ENCODE measurements around the gene HMGB2.
A peak's percentile ranks its signal among the peaks of the same experiment; 100 is the strongest.

HMGB2 gene

GRCh38 chr4:173332963-173333657 lies 1.0 kb downstream of the HMGB2 start:
- Histone ChIP-seq H3K27me3 (ENCODE audit: control insufficient read depth in 1 of 2, insufficient read depth in 2 of 2, low read length in 2 of 2) (no peaks in the 10 kb centered on the region), H3K9ac (ENCODE audit: low read length) (peak overlapping the region; percentile 92), H3K27ac (ENCODE audit: low read depth, low read length) (peak overlapping the region; percentile 91), H3K4me3 (ENCODE audit: low read depth in 1 of 2, low read length in 2 of 2) (peak overlapping the region; percentile 66 to 88), H3K9me3 (ENCODE audit: low read length) (no peaks in the 10 kb centered on the region), H3K4me1 (ENCODE audit: insufficient read depth, low read length) (peaks cover 24% of the 10 kb centered on the region), H3K36me3 (ENCODE audit: insufficient read depth, low read length) (peaks cover 37% of the 10 kb centered on the region)

DNA sequence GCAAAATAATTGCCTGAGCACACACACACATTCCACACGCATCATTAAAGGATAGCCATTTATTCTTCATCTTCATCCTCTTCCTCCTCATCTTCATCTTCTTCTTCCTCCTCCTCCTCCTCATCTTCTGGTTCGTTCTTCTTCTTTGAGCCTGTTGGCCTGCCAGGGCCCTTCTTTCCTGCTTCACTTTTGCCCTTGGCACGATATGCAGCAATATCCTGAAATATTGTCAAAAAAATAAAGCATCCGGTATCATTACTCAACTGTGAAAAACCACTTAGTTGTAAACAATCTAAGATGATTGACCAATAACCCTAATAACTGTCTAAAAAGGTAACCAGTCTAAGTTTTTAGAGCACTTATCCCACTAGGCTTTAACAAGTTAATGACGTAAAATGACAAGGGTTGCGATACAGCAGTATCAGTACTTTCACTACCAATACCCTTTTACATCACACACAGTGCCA lies 2.1 kb downstream of the HMGB2 start:
- Histone ChIP-seq H3K9me3 (ENCODE audit: low read length) (no peaks in the 10 kb centered on the region), H3K4me1 (ENCODE audit: insufficient read depth, low read length) (peaks cover 24% of the 10 kb centered on the region), H3K4me3 (ENCODE audit: low read depth in 1 of 2, low read length in 2 of 2) (peak overlapping the region in 1 of 2 donors; percentile 88), H3K9ac (ENCODE audit: low read length) (peak overlapping the region; percentile 92), H3K27ac (ENCODE audit: low read depth, low read length) (no peak overlapping the region), H3K27me3 (ENCODE audit: control insufficient read depth in 1 of 2, insufficient read depth in 2 of 2, low read length in 2 of 2) (no peaks in the 10 kb centered on the region), H3K36me3 (ENCODE audit: insufficient read depth, low read length) (peaks cover 37% of the 10 kb centered on the region)

- Histone ChIP-seq H3K27me3 (ENCODE audit: control insufficient read depth in 1 of 2, insufficient read depth in 2 of 2, low read length in 2 of 2) (no peaks in the 10 kb centered on the region), H3K4me3 (ENCODE audit: low read depth in 1 of 2, low read length in 2 of 2) (no peak overlapping the region), H3K9me3 (ENCODE audit: low read length) (no peaks in the 10 kb centered on the region), H3K36me3 (ENCODE audit: insufficient read depth, low read length) (peaks cover 37% of the 10 kb centered on the region), H3K9ac (ENCODE audit: low read length) (no peak overlapping the region), H3K4me1 (ENCODE audit: insufficient read depth, low read length) (peaks cover 24% of the 10 kb centered on the region), H3K27ac (ENCODE audit: low read depth, low read length) (no peak overlapping the region)
Measured at GRCh38 chr4:173330590-173330989, 3.6 kb downstream of the HMGB2 start.

- Histone ChIP-seq H3K9me3 (ENCODE audit: low read length) (no peaks in the 10 kb centered on the region), H3K4me1 (ENCODE audit: insufficient read depth, low read length) (peaks cover 21% of the 10 kb centered on the region), H3K27ac (ENCODE audit: low read depth, low read length) (no peak overlapping the region), H3K36me3 (ENCODE audit: insufficient read depth, low read length) (peaks cover 37% of the 10 kb centered on the region), H3K4me3 (ENCODE audit: low read depth in 1 of 2, low read length in 2 of 2) (no peak overlapping the region), H3K27me3 (ENCODE audit: control insufficient read depth in 1 of 2, insufficient read depth in 2 of 2, low read length in 2 of 2) (no peaks in the 10 kb centered on the region), H3K9ac (ENCODE audit: low read length) (no peak overlapping the region)
Measured at GRCh38 chr4:173328236-173328901, 5.8 kb downstream of the HMGB2 start.

- no peaks in the 10 kb centered on the region for H3K27me3 ChIP-seq (ENCODE audit: control insufficient read depth in 1 of 2, insufficient read depth in 2 of 2, low read length in 2 of 2)
Measured at GRCh38 chr4:173325007-173325736, 9.0 kb downstream of the HMGB2 start.

DNA sequence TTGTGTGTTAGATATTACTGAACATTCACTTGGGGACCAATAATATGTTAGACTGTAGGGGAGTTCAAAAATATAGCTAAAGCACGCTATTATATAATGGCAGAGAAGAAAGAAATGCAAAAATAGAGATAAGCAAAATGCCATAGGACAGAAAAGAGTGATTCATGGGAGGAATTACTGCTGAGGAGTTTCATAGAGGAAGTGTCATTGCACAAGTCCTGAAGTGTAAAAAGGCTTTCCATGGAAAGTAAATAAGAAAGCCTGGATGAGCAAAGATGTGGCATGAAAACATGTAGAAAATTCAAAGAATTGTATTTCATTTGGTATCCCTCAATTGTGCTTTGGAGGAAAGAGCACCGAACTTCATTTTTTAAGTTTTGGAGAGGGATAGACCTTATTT lies 14.5 kb downstream of the HMGB2 start:
- no peak overlapping the region for H3K27ac ChIP-seq (ENCODE audit: low read depth, low read length)
- no peaks in the 10 kb centered on the region for H3K27me3 ChIP-seq (ENCODE audit: control insufficient read depth in 1 of 2, insufficient read depth in 2 of 2, low read length in 2 of 2)
- peaks cover 17% of the 10 kb centered on the region for H3K36me3 ChIP-seq (ENCODE audit: insufficient read depth, low read length)
- H3K4me1 ChIP-seq (ENCODE audit: insufficient read depth, low read length) = no peaks in the 10 kb centered on the region
- no peak overlapping the region for H3K9ac ChIP-seq (ENCODE audit: low read length)
- no peaks in the 10 kb centered on the region for H3K9me3 ChIP-seq (ENCODE audit: low read length)
- H3K4me3 ChIP-seq (ENCODE audit: low read depth in 1 of 2, low read length in 2 of 2) = no peak overlapping the region

More at GRCh38 chr4:173325007-173325736, 9.0 kb downstream of the HMGB2 start:
- Histone ChIP-seq H3K9me3 (ENCODE audit: low read length) (no peaks in the 10 kb centered on the region), H3K4me1 (ENCODE audit: insufficient read depth, low read length) (peaks cover under 1% of the 10 kb centered on the region), H3K36me3 (ENCODE audit: insufficient read depth, low read length) (peaks cover 24% of the 10 kb centered on the region), H3K4me3 (ENCODE audit: low read depth in 1 of 2, low read length in 2 of 2) (no peak overlapping the region), H3K27ac (ENCODE audit: low read depth, low read length) (no peak overlapping the region), H3K9ac (ENCODE audit: low read length) (no peak overlapping the region)

DNA sequence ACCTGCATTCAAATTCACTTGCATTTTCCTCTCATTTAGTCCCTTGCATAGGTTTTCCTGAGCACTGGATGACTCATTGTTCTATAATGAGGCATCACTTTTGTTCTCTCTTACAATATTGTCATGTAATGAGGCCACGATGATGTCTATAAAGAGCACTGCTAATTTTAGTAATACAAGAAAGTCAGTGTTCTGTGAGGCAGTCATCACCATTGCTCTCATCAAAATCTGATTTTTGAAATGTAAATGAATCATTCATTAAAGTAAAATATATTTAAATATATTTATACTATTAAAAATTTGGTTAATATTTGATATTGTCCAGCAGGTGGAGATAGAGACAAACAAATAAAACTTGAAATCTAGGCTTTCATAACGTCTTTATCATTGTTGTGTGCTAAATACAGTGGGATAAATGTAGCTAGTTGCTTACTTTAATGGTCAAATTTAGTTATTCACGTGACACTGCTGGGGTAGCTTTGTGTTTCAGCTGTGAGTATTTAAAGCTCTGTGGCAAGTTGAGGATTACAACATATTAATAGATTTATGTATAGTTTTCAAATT lies 15.4 kb downstream of the HMGB2 start:
- Histone ChIP-seq H3K9me3 (ENCODE audit: low read length) (no peaks in the 10 kb centered on the region), H3K4me1 (ENCODE audit: insufficient read depth, low read length) (no peaks in the 10 kb centered on the region), H3K9ac (ENCODE audit: low read length) (no peak overlapping the region), H3K4me3 (ENCODE audit: low read depth in 1 of 2, low read length in 2 of 2) (no peak overlapping the region), H3K27me3 (ENCODE audit: control insufficient read depth in 1 of 2, insufficient read depth in 2 of 2, low read length in 2 of 2) (no peaks in the 10 kb centered on the region), H3K27ac (ENCODE audit: low read depth, low read length) (no peak overlapping the region), H3K36me3 (ENCODE audit: insufficient read depth, low read length) (peaks cover 24% of the 10 kb centered on the region)

DNA sequence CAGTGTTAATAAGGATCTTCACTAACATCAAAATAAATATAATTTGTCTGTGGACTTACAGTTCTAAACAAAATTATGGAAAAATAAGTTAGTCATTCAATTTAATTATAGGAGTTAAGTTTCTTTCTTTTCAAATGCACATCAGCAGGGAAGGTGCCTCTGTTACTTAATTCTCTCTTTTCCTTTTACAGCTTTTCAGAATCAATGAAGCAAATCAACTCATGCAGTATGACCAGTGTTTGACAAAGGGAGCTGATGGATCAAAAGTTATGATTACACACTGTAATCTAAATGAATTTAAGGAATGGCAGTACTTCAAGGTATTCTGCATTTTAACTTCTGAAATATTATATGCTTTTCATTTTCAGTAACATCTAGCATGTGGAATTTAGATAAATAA lies 15.9 kb downstream of the HMGB2 start:
- H3K36me3 ChIP-seq (ENCODE audit: insufficient read depth, low read length) = peaks cover 24% of the 10 kb centered on the region
- no peak overlapping the region for H3K27ac ChIP-seq (ENCODE audit: low read depth, low read length)

DNA sequence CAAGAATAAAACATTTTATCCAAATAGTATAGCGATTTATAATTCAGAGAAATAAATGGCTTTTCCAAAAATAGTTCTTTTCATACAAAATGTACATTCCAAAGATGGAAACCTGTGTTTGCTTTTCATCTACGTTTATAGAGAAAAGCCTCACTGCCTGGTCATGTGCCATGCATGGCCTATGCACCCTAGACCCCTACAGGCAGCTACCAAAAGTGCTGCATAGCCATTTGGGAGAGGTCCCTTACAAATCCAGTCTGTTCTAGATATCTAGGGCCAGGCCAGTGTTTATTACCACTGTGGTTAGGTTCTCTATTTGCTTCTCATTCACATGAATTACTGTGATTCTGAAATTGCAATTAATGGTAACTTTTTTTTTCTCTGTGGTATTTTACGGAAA lies 17.2 kb downstream of the HMGB2 start:
- Histone ChIP-seq H3K9ac (ENCODE audit: low read length) (no peak overlapping the region), H3K36me3 (ENCODE audit: insufficient read depth, low read length) (peaks cover 24% of the 10 kb centered on the region), H3K4me3 (ENCODE audit: low read depth in 1 of 2, low read length in 2 of 2) (no peak overlapping the region), H3K4me1 (ENCODE audit: insufficient read depth, low read length) (no peaks in the 10 kb centered on the region), H3K27ac (ENCODE audit: low read depth, low read length) (no peak overlapping the region), H3K9me3 (ENCODE audit: low read length) (no peaks in the 10 kb centered on the region), H3K27me3 (ENCODE audit: control insufficient read depth in 1 of 2, insufficient read depth in 2 of 2, low read length in 2 of 2) (no peaks in the 10 kb centered on the region)

More for the DNA sequence above, 15.9 kb downstream of the HMGB2 start:
- no peaks in the 10 kb centered on the region for H3K27me3 ChIP-seq (ENCODE audit: control insufficient read depth in 1 of 2, insufficient read depth in 2 of 2, low read length in 2 of 2)
- H3K4me1 ChIP-seq (ENCODE audit: insufficient read depth, low read length) = no peaks in the 10 kb centered on the region
- H3K9ac ChIP-seq (ENCODE audit: low read length) = no peak overlapping the region
- H3K9me3 ChIP-seq (ENCODE audit: low read length) = no peaks in the 10 kb centered on the region
- no peak overlapping the region for H3K4me3 ChIP-seq (ENCODE audit: low read depth in 1 of 2, low read length in 2 of 2)

DNA sequence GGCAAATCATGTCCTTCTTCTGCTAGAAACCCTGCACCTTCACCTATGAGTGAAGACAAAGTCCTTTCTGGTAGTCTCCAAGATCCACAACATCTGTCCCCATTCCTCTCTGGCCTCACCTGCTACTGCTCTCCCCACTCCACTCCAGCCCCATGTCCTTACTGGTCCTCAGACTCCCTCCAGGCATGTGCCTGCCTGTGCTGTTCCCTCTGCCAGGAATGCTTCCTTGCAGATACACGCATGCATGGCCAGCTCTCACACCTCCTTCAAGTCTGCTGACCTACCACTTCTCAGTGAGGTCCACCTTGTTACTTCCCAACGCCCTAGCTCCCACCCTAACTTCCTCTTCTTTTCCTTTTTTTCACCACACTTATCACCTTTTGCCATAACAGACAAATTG lies 18.1 kb downstream of the HMGB2 start:
- H3K4me1 ChIP-seq (ENCODE audit: insufficient read depth, low read length) = no peaks in the 10 kb centered on the region
- H3K36me3 ChIP-seq (ENCODE audit: insufficient read depth, low read length) = peaks cover 24% of the 10 kb centered on the region
- H3K9me3 ChIP-seq (ENCODE audit: low read length) = no peaks in the 10 kb centered on the region
- no peak overlapping the region for H3K9ac ChIP-seq (ENCODE audit: low read length)
- no peak overlapping the region for H3K4me3 ChIP-seq (ENCODE audit: low read depth in 1 of 2, low read length in 2 of 2)
- no peak overlapping the region for H3K27ac ChIP-seq (ENCODE audit: low read depth, low read length)
- H3K27me3 ChIP-seq (ENCODE audit: control insufficient read depth in 1 of 2, insufficient read depth in 2 of 2, low read length in 2 of 2) = no peaks in the 10 kb centered on the region

- no peak overlapping the region for H3K27ac ChIP-seq (ENCODE audit: low read depth, low read length)
- no peaks in the 10 kb centered on the region for H3K9me3 ChIP-seq (ENCODE audit: low read length)
- H3K9ac ChIP-seq (ENCODE audit: low read length) = no peak overlapping the region
- H3K36me3 ChIP-seq (ENCODE audit: insufficient read depth, low read length) = peaks cover 17% of the 10 kb centered on the region
- H3K4me1 ChIP-seq (ENCODE audit: insufficient read depth, low read length) = no peaks in the 10 kb centered on the region
- H3K27me3 ChIP-seq (ENCODE audit: control insufficient read depth in 1 of 2, insufficient read depth in 2 of 2, low read length in 2 of 2) = no peaks in the 10 kb centered on the region
- no peak overlapping the region for H3K4me3 ChIP-seq (ENCODE audit: low read depth in 1 of 2, low read length in 2 of 2)
Measured at GRCh38 chr4:173314715-173315114, 19.4 kb downstream of the HMGB2 start.

Data from muscle layer of colon (tissue), 2 donors.